Gastroesophageal sphincter (tissue), 4 donors: ENCODE results near the gene SERPINI1. TPM values are rescaled to one million over a fixed set of nuclear protein-coding genes. Genes with fewer than 3 reads are reported as not detected.

Experiments
- ATAC-seq: fragments of 150-250 bp; one replicate; pipeline ENCODE4 v1.9.1; 2016; ENCODE audit warnings: mild to moderate bottlenecking, moderate library complexity
- H3K27ac ChIP-seq, 4 donors: fragments of 200-600 bp; sonication (generic) in 3 of 4; 1 replicate in 3 of 4; 2 replicates in 1 of 4; pipeline ENCODE4 v1.5.1; 2016 to 2019
- H3K27me3 ChIP-seq: fragments of 200-600 bp; sonication (generic); one replicate; pipeline ENCODE4 v1.5.1; 2019
- H3K36me3 ChIP-seq, 2 donors: fragments of 200-600 bp; sonication (generic); one replicate each; pipeline ENCODE4 v1.5.1; 2019; ENCODE audit warnings: control low read depth in 1 of 2
- H3K4me1 ChIP-seq, 3 donors: fragments of 200-600 bp; sonication (generic); 1 replicate in 2 of 3; 2 replicates in 1 of 3; pipeline ENCODE4 v1.5.1; 2016 to 2019; ENCODE audit warnings: control low read depth in 2 of 3
- H3K4me3 ChIP-seq, 2 donors: fragments of 200-600 bp; sonication (generic); one replicate each; pipeline ENCODE4 v1.5.1; 2019; ENCODE audit warnings: mild to moderate bottlenecking in 1 of 2, moderate library complexity in 1 of 2
- H3K9me3 ChIP-seq, 3 donors: fragments of 200-600 bp; sonication (generic); one replicate each; pipeline ENCODE4 v1.5.1; 2017 to 2019; ENCODE audit warnings: control low read depth in 2 of 3
- EP300 ChIP-seq: sonication (generic); formaldehyde crosslinking; IDR thresholded peaks from one replicate; pipeline ENCODE4 v1.6.1; 2017; ENCODE audit warnings: antibody characterized with exemption, mild to moderate bottlenecking
- POLR2A ChIP-seq, 2 donors: fragments of 450-650 bp; IDR thresholded peaks; one replicate each; pipeline ENCODE4 v1.6.1; 2017; ENCODE audit warnings: antibody characterized with exemption in 2 of 2, mild to moderate bottlenecking in 2 of 2, moderate library complexity in 1 of 2
- POLR2AphosphoS5 ChIP-seq: sonication (generic); formaldehyde crosslinking; IDR thresholded peaks from one replicate; pipeline ENCODE4 v1.6.1; 2017; ENCODE audit warnings: antibody characterized with exemption
- WGBS, 2 donors: methylation state at CpG; one replicate each; pipeline ENCODE4 v1.1.5; 2018; ENCODE audit warnings: low coverage in 1 of 2; 5-methylcytosine and 5-hydroxymethylcytosine counted together
- small RNA-seq, 4 donors: library from RNA; depleted of rRNA; stranded (forward); fragments of <200 nt; gene quantifications; one replicate each; pipeline ENCODE3, GENCODE V24; 2016
- total RNA-seq, 4 donors: library from RNA; depleted of rRNA; stranded (reverse); fragments of >200 nt; gene quantifications; one replicate each; pipeline ENCODE4 v1.1.0, GENCODE V29; 2016
- TF ChIP-seq, protein P1 (sequence below), 4 experiments: fragments of 200-600 bp in 2 of 4; fragments of 450-650 bp in 2 of 4; sonication (generic) in 1 of 4; IDR thresholded peaks; one replicate each; pipeline ENCODE4 v1.5.1; 2017 to 2019; ENCODE audit warnings: antibody characterized with exemption in 4 of 4, mild to moderate bottlenecking in 2 of 4, moderate library complexity in 2 of 4

Gene SERPINI1
- total RNA-seq, 4 donors from 2014 or later, result 1.6 to 13.1 (median 4.9) TPM

DNA sequence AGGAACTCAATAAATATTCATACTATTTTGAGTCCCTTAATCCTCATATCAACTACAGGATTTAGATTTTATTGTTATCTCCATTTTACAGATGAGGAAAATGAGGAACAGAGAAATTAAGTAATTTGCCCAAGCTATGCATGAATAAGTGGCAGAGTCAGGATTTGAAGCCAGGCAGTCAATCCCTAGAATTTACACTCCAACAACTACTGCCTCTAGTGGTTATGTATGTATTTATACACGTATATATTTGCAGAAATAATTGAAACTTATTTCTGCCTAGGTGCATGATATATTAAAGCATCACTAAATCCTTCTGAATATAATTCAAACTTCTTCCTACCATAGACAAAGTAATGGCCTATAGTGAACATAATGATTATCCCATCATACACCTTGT is 137.4 kb downstream of the SERPINI1 start:
- no peak overlapping the region for H3K27ac ChIP-seq
- H3K4me1 ChIP-seq, result peaks cover 0 to 33% (median 4%) of the 10 kb centered on the region in 3 donors
- ATAC-seq, result no peak

DNA sequence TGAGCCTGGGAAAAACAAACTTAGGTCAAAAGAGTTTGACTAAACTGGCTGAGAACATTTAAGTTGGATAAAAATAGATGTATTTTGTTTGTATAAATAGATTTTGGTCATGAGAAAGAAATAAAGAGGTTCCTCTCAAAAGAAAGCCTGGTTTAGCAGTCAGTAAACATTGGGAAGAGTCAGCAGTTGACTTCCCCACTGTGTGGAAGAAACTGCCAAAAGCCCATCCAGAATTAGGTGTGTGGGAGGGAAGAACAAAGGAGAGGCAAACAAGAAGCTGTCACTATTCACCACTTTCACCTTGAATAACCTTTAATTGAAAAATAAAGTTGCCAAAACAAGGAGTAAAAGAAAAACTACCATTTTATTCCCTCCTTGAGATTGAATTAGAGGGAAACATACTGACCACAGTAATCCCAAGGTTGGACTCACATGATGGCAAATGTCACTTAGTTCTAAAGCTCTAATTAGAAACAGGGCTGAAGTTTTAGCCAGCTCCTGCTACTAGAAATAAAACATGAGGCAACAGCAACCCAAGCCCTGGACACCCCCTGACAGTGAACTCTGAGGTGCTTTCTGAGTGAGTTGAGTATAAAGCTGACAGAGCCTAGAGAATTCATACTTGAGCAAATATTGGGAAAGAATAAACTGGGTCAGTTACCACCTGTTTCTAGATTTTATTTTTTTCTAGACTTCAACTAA is 139.3 kb downstream of the SERPINI1 start:
- peak; percentile 40 for ATAC-seq
- Histone ChIP-seq H3K36me3 (no peaks in the 10 kb centered on the region), H3K27me3 (no peaks in the 10 kb centered on the region), H3K9me3 (no peaks in the 10 kb centered on the region), H3K27ac (peak overlapping the region in 3 of 4 donors; percentile 20 to 53 (median 27)), H3K4me1 (peaks cover 0 to 33% (median 4%) of the 10 kb centered on the region in 3 donors), H3K4me3 (no peak overlapping the region)
- no peak for TF ChIP-seq POLR2A (IDR thresholded peaks at IDR 0.05)
- TF ChIP-seq EP300, result no peak
- TF ChIP-seq POLR2AphosphoS5, result no peak
- TF ChIP-seq, protein P1, sequence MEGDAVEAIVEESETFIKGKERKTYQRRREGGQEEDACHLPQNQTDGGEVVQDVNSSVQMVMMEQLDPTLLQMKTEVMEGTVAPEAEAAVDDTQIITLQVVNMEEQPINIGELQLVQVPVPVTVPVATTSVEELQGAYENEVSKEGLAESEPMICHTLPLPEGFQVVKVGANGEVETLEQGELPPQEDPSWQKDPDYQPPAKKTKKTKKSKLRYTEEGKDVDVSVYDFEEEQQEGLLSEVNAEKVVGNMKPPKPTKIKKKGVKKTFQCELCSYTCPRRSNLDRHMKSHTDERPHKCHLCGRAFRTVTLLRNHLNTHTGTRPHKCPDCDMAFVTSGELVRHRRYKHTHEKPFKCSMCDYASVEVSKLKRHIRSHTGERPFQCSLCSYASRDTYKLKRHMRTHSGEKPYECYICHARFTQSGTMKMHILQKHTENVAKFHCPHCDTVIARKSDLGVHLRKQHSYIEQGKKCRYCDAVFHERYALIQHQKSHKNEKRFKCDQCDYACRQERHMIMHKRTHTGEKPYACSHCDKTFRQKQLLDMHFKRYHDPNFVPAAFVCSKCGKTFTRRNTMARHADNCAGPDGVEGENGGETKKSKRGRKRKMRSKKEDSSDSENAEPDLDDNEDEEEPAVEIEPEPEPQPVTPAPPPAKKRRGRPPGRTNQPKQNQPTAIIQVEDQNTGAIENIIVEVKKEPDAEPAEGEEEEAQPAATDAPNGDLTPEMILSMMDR (IDR thresholded peaks at IDR 0.05), result no peak

More for the DNA sequence above, 137.4 kb downstream of the SERPINI1 start:
- no peaks in the 10 kb centered on the region for H3K36me3 ChIP-seq
- no peaks in the 10 kb centered on the region for H3K27me3 ChIP-seq
- TF ChIP-seq EP300, result no peak
- no peak for TF ChIP-seq POLR2AphosphoS5
- H3K4me3 ChIP-seq, result no peak overlapping the region
- WGBS, 2 donors, result 39 to 57% methylated on average over 1 of the region's 1 CpG
- no peaks in the 10 kb centered on the region for H3K9me3 ChIP-seq

Small RNA genes within 50 kb of the gene (small RNA-seq; reads per million reads assigned to genes)
- gene HMGN1P8, result 0 reads per million in 4 donors

Other genes with a start within 250 kb of the SERPINI1 start
- gene WDR49, start 81.8 kb upstream of the SERPINI1 start, total RNA-seq, result 1 to 10 TPM; 1.6 to 8.7 (median 4.9) TPM
- gene PDCD10, start 829 bp upstream of the SERPINI1 start, total RNA-seq, result 10 to 100 TPM; 53.6 to 95.4 (median 68.5) TPM